Mammary epithelial cell (primary cell): ENCODE measurements around the gene FBXO41.

ENCODE experiments used
- CTCF ChIP-seq, 2 donors: IDR thresholded peaks in 1 of 2; conservative IDR thresholded peaks in 1 of 2; 2 replicates each; pipeline ENCODE4 v1.5.1; 2011 to 2012; ENCODE audit warnings: inconsistent platforms in 2 of 2, low read length in 2 of 2, mild to moderate bottlenecking in 2 of 2, control low read depth in 1 of 2, low read depth in 1 of 2; ENCODE audit not compliant: insufficient read depth in 1 of 2; ENCODE audit errors: extremely low read depth in 1 of 2
- EZH2 ChIP-seq: IDR thresholded peaks from 2 replicates; pipeline ENCODE4 v1.6.1; 2012; ENCODE audit warnings: low read length, inconsistent platforms, borderline replicate concordance

- TF ChIP-seq CTCF (conservative IDR thresholded peaks at IDR 0.05 in 1 of 2, IDR thresholded peaks at IDR 0.05 in 1 of 2; ENCODE audit: extremely low read depth in 1 of 2, insufficient read depth in 1 of 2, low read depth in 1 of 2, low read length in 2 of 2) (no peak), EZH2 (no peak)
These were observed 76.0 kb downstream of the FBXO41 start for GRCh38 chr2:73208258-73208657.
